HG03354 (cell line): ENCODE measurements around the gene ERC1.
"Not testable (repeated sequence)": the region's sequence is repeated elsewhere in the genome, so short reads cannot be mapped to it uniquely, and the experiment has no call there.

Experiments used
- ATAC-seq: cut with Tn5 transposase; IDR thresholded peaks from one replicate; pipeline ENCODE4 v1.9.1; 2021; ENCODE audit warnings: mild to moderate bottlenecking; ENCODE audit not compliant: unreplicated experiment, poor library complexity, severe bottlenecking

Gene ERC1

DNA sequence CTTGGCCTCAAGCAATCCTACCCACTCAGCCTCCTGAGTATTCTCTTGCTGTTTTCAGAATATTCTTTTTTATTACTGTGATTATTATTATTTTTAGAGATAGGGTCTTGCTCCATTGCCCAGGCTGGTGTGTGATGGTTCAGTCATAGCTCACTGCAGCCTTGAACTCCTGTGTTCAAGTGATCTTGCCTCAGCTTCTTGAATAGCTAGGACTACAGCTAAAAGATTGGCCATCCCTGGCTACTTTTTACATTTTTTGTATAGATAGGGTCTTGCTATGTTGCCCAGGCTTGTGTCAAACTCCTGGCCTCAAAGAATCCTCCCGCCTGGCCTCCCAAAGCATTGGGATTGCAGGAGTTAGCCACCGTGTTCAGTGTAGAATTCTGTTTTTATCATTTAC, 73.3 kb downstream of the ERC1 start:
- ATAC-seq, result no peak

DNA sequence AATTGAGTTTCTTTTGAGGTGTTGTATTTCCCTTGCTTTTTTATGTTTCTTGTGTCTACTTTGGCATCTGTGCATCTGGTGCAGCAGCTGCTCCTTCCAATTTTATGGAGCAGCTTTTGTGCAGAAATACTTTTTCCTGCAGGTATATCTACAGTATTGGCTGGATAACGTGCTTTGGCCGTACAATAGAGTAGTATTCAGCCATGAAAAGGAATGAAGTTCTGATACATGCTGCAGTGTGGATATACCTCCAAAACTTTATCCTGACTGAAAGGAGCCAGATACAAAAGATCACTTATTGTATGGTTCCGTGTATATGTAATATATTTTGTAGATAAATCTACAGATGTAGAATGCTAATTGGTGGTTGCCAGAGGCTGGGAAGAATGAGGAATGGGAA, 74.6 kb downstream of the ERC1 start:
- no peak for ATAC-seq

GRCh38 chr12:1069846-1070245, 78.8 kb downstream of the ERC1 start:
- ATAC-seq, result no peak

DNA sequence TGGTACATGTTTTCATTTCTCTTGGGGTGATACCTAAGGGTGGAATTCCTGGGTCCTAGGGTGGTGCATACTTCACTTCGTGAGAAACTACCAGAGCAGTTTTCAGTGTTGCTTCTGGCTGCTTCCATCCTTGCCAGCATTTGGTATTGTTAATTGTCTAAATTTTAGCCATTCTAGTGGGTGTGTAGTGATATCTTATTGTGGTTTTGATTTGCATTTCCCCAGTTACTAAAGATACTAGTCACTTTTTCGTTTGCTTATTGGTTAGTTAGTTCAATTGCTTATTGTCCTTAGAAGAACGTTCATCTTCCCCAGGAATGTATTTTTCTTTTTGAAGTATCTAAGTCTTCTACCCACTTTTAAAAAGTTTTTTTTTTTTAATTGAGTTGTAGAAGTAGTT, 80.2 kb downstream of the ERC1 start:
- ATAC-seq, result no peak

DNA sequence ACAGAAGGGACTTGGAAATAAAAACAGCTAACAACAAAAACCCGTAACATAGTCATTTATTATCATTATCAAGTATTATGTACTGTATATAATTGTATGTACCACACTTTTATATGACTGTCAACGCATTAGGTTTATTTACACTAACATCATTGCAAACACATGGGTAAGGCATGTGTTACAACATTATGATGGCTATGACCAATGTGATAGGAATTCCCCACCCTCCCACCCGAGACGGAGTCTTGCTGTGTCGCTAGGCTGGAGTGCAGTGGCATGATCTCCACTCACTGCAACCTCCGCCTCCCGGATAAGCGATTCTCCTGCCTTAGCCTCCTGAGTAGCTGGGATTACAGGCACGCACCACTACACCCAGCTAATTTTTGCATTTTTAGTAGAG, 82.6 kb downstream of the ERC1 start:
- ATAC-seq, result no peak

DNA sequence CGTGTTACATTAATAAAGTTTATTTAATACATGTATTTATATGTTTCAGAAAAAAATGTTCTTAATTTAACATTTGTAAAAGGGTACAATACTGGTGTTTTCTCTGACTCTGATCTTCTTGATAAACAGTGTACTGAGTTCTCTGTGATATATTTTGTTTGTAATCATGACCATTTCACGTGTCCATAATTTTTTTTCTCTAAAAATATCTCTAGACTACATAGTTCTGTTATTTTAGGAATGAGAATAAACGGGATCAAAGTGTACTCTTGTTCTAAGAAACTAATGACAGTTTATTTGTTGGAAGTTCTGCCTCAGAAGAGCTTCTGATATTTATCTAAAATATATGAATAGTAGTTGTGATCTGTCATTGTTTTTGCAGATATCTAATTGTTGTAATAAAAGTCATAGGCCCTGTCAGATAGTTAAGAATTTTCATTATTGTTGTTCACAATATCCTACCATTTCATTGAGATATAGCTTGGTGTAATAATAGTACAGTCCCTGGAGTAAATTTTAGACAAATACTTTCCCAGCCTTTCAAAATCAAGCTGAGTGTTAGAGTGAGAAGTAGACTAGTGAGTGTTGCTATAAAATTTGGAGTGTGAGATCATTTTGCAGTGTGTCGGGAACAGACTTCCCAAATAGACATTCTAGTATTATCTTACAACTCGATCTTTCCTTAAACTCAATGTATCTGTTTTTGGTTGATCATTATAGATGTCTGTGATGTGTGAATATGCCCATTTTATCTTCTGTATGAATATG, 86.2 kb downstream of the ERC1 start:
- no peak for ATAC-seq

DNA sequence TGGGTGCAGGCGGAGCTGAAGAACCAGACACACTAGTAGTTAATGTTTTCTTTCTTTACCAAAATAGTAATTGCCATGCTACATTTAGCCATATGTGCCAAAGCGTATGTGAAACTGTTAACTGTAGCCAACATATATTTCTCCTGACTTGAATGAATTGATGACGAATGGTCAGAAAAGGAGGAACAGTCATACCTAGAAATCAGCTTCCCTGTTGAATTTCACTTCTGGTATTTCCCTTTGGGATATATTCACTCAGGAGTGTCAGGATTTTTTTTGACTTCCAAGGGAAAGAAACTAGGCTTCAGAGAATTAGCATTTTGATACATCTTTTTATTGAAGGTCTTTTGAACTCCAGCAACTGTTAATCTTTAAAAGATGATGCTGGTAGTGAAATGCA, 87.0 kb downstream of the ERC1 start:
- no peak for ATAC-seq

- no peak for ATAC-seq
Observed at GRCh38 chr12:1080520-1081223, 89.6 kb downstream of the ERC1 start.

DNA sequence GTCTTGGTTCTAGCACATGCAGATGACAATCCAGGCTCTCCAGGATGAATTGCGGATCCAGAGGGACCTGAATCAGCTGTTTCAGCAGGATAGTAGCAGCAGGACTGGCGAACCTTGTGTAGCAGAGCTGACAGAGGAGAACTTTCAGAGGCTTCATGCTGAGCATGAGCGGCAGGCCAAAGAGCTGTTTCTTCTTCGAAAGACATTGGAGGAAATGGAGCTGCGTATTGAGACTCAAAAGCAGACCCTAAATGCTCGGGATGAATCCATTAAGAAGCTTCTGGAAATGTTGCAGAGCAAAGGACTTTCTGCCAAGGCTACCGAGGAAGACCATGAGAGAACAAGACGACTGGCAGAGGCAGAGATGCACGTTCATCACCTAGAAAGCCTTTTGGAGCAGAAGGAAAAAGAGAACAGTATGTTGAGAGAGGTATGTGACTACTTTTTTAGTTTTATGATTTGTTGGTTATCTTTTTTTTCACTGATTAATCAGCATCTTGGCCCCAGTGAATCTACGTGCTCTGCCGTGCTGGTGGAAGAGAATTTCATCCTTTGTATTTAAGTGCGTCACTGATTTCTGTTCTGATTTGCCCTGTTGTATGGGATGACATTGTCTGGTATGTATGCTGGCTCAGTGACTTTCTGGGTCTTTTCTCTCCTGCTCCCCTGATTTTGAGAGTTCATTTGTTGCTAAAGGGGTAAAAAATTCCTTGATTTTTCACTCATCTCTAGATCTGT, 92.3 kb downstream of the ERC1 start:
- ATAC-seq, result no peak

DNA sequence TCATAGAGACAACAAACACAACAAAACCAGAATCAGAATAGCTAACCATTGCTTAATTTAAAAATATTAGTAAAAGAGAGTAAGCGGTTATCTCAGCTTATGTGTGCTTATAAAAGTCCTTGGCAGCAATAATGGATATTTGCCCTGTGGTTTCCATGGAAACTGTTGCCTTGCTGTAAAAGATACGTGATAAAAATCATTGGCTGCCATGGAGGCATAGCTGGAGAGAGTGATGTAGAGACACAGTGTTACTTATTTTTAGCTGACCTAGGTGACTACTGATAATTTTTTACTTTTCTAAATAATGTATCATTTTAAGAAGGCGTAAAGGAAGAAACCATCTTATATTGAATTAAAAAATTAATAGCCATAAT, 92.9 kb downstream of the ERC1 start:
- no peak for ATAC-seq

- ATAC-seq, result no peak
Observed at GRCh38 chr12:1091350-1091749, 100.3 kb downstream of the ERC1 start.

- no peak for ATAC-seq
Observed at GRCh38 chr12:1093166-1093751, 102.2 kb downstream of the ERC1 start.

DNA sequence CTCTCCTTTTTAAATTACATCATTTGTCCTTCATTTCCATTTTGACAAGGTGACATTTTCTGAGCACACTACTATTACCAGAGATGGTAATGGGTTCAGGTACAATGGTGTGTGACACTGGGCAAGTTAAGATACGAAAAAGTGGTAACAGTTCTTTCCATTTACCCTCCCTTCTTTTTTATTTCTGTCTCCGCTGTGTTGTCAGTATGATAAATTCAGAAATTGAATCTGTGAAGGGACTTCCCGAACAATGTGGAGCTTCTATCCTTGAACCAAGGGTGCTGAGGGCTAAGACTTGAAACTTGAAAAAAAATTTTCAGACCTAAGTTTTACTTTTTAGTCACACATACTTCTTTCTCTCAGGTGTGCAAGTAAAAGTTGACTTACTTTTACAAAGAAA, 103.7 kb downstream of the ERC1 start:
- no peak for ATAC-seq

GRCh38 chr12:1099158-1099557, 108.1 kb downstream of the ERC1 start:
- peak; percentile 47 for ATAC-seq

- ATAC-seq, result not testable (repeated sequence)
Observed at GRCh38 chr12:1099618-1100017, 108.6 kb downstream of the ERC1 start.

- no peak for ATAC-seq
Observed at GRCh38 chr12:1102115-1102514, 111.1 kb downstream of the ERC1 start.

DNA sequence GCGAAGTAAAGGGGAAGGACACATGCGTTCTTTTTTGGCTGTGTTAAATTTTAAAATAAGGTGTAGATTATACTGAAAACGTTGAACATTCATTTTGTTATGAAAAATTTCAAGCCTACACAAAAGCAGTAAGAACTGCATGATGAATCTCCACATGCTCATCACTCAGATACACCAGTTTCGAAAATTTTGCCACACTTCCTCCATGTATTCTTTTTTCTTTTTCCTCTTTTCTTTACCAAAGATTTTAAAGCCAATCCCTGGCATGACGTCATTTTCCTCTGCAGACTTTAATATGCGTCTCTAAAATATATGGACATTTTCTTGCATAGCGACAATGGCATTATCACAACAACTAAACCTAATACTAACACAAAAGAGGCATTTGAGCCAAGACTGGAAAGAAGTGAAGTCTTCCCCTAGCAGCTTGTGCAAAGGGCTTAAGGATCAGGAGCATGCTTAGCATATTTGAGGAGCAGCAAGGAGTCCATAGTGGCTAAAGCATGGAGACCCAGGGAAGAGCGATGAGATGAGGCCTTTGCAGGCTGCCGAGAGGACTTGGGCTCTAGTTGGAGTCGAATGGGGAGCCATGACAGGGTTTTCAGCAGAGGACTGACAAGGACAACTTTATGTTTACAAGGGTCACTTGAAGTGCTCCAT, 111.9 kb downstream of the ERC1 start:
- no peak for ATAC-seq

GRCh38 chr12:1103632-1104031, 112.6 kb downstream of the ERC1 start:
- ATAC-seq, result no peak

DNA sequence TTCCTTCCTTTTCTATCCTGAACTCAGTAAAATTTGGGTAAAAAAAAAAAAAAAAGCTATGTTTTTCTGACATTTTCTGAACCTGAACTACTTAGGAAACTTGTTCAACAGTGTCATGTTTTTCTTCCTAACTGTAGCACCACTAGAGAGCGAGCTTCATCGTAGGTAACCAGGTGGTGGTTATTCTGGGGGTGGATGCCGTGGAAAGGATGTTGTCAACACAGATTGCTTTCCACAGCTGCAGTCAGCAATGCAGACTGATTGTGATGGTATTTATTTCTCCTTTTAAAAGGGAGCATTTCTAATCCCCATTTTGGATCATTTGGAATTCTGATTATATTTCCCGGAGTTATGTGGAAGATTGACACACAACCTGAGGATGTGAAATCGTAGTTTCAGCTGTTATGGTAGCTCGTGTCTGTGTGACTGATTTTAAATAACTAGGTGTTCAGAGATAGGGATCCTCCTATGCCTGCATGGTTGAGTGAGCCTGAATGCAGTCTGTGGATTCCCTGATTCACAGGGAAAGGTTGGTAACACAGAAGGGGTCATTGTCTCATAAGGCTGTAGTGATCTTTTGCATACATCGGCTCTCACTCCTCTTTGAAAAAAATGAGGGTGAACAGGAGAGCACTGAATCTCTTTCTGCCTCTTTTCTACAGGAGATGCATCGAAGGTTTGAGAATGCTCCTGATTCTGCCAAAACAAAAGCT, 113.2 kb downstream of the ERC1 start:
- no peak for ATAC-seq
